ENCODE results near the gene MKNK1.

MKNK1 gene

GRCh38 chr1:46556822-46557221 lies 47.2 kb downstream of the MKNK1 start:
- DNase-seq = no peak

- DNase-seq = no peak
Measured at GRCh38 chr1:46555826-46556619, 48.0 kb downstream of the MKNK1 start.

DNA sequence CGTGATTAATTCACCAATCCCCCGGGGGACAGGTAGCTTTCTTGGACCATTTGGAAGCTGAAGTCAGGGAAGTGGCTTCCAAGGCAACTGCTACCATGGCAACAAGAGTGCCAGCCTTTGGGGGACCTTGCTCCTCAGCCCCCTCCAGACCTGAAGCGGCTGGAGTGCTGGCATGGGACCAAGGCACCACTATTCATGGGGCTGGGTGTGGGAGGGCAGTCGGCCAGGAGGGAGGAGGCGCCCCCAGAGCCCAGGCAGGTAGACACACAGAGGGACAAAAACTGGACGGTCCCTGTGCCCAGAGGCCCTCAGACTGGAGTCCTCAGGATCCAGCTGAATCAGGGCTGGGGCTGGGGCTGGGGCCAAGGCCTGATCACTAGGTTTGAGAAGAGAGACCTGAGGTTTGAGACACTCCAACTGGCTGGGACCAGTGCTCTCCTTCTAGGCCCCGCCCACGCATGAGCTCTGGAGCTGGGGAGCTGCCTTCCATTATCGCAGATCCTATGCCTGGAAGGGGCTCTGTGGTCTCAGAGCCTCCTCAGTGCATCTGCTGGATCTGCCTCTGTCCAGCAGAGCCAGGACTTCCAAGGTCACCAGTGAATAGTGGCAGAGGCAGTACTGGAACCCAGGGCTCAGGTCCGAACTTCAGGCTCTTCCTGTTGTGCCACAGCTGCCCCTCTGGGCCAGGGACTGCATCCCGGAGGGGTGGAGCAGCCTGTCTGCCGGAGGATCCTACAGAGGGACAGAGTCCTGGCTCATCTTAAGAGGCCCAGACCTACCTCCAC lies 49.3 kb downstream of the MKNK1 start:
- DNase-seq = peak; percentile 23

- DNase-seq = no peak
Measured at GRCh38 chr1:46554236-46554596, 49.9 kb downstream of the MKNK1 start.

- DNase-seq = no peak
Measured at GRCh38 chr1:46553506-46553905, 50.6 kb downstream of the MKNK1 start.

- DNase-seq = no peak
Measured at GRCh38 chr1:46552357-46553237, 51.5 kb downstream of the MKNK1 start.

- DNase-seq = no peak
Measured at GRCh38 chr1:46551597-46552095, 52.4 kb downstream of the MKNK1 start, which contains the start of gene KNCN. Gene KNCN, minus strand, starts transcription at chr1:46551647. Its CDS starts 432 bp downstream, at chr1:46551215.

- DNase-seq = no peak
Measured at GRCh38 chr1:46550751-46551231, 53.3 kb downstream of the MKNK1 start.

- DNase-seq = no peak
Measured at GRCh38 chr1:46549697-46550681, 54.1 kb downstream of the MKNK1 start.

GRCh38 chr1:46547481-46548383 lies 56.3 kb downstream of the MKNK1 start:
- DNase-seq = peak; percentile 16

DNA sequence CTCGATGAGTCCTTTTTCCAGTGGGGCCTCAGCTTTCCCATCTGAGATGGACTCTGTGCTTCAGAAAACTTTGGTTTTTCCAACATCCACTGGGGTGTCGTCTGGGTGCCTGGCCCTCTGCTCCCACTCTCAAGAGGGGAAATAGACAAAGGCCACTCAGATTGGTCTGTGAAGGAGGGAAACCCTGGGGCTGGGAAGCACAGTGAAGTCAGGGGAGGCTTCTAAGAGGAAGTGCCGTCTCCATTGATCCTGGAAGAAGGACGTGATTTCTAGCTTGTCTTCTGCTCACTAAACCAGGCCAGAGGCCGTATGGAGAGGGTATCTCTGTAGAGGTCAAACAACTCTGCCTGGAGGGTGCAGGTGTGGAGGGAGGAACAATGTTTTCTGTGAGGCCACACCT lies 57.9 kb downstream of the MKNK1 start:
- no peak for DNase-seq

DNA sequence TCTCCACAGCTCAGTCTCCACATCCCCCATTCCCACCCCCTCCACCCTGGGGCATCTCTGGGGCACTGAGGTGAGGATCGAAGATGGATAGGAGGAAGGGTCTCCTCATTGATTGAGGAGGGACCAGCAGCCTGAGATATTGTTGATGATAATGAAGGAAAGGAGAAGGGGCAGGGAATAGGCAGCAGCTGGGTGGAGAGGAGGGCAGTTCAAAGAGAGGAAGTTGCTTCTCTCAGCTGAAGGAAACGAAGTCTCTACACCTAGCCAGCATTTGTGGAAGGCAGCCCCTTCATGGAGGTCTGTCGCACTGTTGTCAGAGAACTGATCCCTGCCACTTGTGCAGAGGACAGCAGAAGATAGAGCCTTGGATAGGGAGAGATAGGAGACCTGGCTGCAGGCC lies 58.3 kb downstream of the MKNK1 start:
- DNase-seq = no peak

DNA sequence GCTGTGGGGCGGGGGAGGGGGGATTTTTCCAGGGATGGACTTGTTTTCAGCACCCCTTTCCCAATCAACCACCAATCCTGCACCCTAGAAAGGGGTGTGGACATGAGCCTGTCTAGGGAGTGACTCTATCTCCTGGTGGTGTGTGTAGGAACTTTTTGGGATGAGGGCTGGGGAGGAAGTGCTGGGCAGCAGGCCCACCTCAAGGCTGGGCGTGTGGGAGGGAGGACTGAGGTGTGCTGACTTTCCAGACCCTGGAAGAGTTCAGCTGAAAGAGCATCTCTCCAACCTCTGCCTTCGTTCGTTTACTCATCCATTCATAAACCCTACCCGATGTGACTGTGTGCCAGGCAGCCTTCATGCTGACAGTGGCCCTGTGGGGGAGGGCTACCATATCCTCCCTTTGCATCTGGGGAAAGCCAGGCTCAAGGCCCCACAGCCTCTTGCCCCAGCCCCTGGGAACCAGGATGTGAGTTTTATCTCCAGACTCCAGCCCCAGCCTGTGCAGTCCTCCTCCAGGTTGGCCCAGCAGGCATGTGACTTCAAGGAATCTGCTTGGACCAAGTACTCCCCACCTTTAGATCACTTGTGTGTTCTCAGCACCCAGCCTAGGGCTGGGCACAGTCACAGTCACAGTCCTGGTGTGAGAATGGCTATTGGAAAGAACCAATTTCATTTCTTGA lies 59.4 kb downstream of the MKNK1 start:
- no peak for DNase-seq

DNA sequence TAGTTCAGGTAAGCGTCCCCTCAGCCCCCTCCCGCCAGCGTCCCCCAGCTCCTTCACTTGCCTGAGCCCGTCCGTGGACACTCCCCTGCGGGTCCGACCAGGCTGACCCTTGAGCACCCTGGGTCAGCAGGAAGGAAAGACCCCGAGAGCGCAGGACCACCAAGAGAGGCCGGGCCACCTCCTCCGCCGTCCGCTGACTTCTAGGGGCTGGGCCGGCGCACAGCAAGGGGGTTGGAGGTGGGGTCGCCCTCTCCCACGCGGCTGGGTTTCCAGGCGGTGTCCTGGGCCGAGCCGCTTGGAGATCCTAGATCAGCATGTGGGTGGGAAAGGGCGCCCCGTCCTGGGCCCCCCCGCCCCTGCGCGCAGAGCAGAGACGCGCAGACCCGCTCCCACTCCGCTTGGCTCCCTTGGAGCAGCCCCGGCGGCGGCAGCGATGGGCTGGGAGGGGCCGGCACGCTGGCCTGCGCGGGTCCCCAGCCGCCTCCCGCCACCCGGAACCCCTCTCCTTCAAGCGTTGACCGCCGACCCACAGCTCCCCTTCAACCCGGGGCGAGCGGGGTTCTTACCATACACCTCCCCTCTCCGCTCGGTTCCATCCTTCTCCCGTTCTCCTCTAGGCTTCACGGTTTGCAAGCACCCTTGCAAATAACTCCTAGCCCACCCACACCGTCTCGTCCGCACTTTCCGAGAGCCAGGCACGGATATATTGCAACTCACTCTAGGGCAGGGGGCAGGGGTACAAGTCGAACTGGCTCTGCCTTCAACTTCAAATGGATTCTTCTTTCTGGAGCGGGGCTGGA lies 60.1 kb downstream of the MKNK1 start:
- DNase-seq = no peak

DNA sequence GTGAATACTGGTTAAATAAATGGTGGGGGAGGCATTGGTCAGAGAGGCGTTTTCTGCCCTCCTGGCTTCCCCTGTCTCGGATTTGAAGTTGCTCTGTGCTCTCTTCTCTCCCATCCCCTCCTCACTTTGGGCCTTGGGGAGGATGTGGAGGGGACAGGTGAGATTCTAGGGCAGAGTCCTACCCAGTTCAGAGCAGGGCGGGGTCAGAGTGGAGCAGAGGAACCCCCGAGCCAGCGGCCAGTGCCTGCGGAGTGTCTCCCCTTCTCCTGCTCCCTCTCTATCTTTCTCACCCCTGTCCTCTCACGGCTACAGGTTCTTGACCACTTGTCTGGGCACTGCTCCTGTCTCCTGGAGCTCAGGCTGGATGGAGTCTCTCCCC lies 60.7 kb downstream of the MKNK1 start:
- no peak for DNase-seq

DNA sequence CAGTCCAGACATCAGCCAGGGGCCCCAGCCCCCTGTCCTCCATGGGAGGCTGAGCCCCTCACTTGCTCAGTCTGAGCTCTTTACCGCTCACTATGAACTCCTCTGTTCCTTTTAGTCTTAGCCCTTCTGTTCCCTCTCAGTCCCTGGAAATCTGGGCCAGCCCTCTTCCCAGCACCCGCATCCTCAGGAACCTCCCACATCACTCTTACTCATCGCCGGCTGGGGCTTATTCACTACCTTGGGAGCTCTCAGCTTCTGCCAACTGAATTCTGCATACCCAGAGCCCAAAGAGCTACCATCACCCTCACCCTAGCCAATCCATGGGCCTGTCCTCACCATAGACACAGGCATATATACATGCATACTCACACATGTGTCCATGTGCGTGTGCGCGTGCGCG lies 64.1 kb downstream of the MKNK1 start:
- DNase-seq = no peak

- no peak for DNase-seq
Measured at GRCh38 chr1:46538147-46538546, 65.9 kb downstream of the MKNK1 start.

DNA sequence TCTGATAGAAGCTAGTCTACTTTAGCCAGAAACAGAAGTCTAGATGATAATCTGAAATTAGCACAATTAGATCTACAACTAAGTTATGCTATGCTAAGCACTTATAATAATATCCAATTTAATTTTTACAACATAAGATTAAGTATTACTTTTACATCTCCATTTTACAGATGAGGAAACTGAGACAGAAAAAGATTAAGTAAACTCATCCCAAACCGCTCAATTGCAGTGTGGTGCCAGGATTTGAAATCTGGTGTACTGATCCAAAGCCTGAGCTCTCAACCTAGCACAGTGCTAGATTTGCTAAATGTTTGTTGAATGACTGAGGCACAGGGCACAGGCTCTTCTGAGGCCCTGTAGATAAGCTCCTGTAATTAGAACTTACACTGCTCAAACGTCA lies 66.4 kb downstream of the MKNK1 start:
- DNase-seq = no peak

- no peak for DNase-seq
Measured at GRCh38 chr1:46536527-46536926, 67.5 kb downstream of the MKNK1 start.
